G401 (cell line): ENCODE results near the gene UTP3. TPM values are rescaled to one million over a fixed set of nuclear protein-coding genes. Genes with fewer than 3 reads are reported as not detected.
"Not testable (repeated sequence)": the region's sequence is repeated elsewhere in the genome, so short reads cannot be mapped to it uniquely, and the experiment has no call there.

Source experiments
- DNase-seq: peaks from one replicate; pipeline ENCODE4 v3.0.0-alpha.2; 2015; ENCODE audit warnings: low spot score
- in situ Hi-C: cut with HindIII; loops from 2 replicates; pipeline ENCODE4 v1.10.0; 2016; ENCODE audit warnings: low sequenced_read_pairs, mixed read lengths
- total RNA-seq: library from RNA; depleted of rRNA; stranded (reverse); fragments of >200 nt; shearing (Covaris generic); gene quantifications from 2 replicates; pipeline ENCODE4 v1.2.3, GENCODE V29; 2014

Gene UTP3
- total RNA-seq, 1 experiment from 2014 or later: 16.3 TPM

DNA sequence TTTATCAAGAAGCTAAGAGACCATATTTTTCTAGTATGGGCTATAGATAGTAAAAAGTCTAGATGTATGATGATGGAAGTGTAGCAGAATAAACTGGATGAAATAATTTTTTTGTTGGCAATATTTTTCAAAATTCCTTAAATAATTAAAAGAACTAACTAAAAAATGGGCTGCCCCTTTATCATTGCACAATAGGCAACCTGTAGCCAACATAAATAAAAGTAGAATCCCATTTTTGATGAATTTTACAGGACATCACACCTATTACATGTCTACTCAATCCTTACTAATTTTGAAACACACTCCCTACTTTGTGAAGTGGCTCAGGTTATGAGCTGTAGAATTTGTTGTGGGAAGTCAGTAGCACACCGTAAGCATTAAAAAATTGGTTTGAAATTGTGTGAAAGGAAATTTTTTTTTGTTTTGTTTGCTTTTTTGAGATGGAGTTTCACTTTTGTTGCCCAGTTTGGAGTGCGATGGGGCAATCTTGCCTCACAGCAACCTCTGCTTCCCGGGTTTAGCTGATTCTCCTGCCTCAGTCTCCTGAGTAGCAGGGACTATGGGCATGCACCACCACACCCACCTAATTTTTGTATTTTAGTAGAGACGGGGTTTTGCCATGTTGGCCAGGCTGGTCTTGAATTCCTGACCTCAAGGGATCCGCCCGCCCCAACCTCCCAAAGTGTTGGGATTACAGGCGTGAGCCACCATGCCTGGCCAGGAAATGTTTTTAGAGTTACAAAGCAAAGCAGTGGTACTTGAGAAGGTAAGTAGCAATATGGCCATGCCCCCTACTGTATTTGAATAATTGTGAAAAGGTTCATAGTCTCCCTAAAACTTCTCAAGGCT, 24.5 kb downstream of the UTP3 start:
- in situ Hi-C loops: no loop called here
- DNase-seq: no peak

GRCh38 chr4:70713453-70714078, 25.2 kb downstream of the UTP3 start:
- in situ Hi-C loops: no loop called here
- no peak for DNase-seq

GRCh38 chr4:70714079-70714887, 26.0 kb downstream of the UTP3 start:
- in situ Hi-C loops: no loop called here
- no peak for DNase-seq

DNA sequence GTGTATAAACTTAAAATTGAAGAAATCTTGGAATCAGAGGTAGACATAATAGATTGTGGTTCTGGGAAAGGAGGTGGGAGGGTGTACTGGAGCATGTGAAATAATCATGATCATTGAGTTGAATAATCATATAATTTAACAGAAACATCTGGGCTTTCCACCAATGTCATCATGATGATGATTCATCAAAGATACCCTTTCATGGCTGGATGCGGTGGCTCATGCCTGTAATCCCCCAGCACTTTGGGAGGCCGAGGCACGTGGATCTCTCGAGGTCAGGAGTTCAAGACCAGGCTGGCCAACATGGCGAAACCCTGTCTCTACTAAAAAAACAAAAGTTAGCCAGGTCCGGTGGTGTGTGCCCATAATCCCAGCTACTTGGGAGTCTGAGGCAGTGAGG, 26.8 kb downstream of the UTP3 start:
- in situ Hi-C loops: no loop called here
- DNase-seq: no peak

GRCh38 chr4:70718811-70719604, 30.7 kb downstream of the UTP3 start:
- in situ Hi-C loops: no loop called here
- no peak for DNase-seq

GRCh38 chr4:70721747-70722146, 33.4 kb downstream of the UTP3 start, which contains the start of gene RUFY3:
TSS of gene RUFY3 (plus strand) at chr4:70721964. CDS start at chr4:70722574, 610 bp downstream.
- DNase-seq: peak; percentile 98
- in situ Hi-C loops: no loop called here

DNA sequence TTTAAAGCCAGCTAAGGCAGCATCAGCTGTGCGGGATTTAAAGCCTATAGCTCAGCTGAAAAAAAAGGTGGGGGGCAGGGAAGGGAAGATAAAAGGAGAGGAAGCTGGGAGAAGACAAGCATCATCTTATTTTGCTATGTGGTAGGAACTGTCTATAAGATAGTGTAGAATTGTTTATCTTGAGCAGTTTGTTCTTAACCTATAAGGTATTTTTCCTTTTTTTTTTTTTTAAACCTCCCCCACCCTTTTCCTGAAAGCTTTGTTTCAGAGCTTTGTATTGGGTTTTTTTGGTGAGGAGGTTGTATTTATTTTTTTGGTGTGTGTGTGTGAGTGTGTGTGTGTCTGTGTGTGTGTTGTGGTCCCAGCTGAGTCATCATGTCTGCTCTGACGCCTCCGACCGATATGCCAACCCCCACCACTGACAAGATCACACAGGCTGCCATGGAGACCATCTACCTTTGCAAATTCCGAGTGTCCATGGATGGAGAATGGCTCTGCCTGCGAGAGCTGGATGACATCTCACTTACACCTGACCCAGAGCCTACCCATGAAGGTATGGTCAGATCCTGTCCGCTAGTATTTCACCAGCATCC, 34.0 kb downstream of the UTP3 start:
- peak; percentile 72 for DNase-seq
- in situ Hi-C loops: no loop called here

- DNase-seq: no peak
- in situ Hi-C loops: no loop called here
Observed at GRCh38 chr4:70724463-70724862, 36.1 kb downstream of the UTP3 start.

DNA sequence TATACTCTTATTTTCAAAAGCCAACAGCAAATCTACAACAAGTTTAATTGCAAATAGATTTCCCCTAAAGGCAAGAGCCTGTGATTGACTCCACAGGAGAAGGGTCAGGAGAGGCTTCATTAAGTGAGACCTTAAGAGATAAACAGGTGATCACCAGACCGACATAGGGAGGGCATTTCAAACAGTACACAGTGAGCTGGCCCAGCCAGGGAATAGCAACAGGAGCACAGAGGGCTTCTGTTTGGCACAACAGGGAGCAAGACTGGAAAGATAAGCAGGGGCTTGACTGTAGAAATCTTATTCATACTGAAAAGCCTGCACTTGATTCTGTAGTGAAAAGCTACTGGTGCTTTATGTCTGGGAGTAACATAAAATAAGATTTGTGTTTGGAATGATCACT, 37.3 kb downstream of the UTP3 start:
- in situ Hi-C loops: no loop called here

GRCh38 chr4:70726515-70726914, 38.2 kb downstream of the UTP3 start:
- in situ Hi-C loops, DNase-seq: not testable (repeated sequence)

More for the DNA sequence above, 37.3 kb downstream of the UTP3 start:
- DNase-seq: no peak

DNA sequence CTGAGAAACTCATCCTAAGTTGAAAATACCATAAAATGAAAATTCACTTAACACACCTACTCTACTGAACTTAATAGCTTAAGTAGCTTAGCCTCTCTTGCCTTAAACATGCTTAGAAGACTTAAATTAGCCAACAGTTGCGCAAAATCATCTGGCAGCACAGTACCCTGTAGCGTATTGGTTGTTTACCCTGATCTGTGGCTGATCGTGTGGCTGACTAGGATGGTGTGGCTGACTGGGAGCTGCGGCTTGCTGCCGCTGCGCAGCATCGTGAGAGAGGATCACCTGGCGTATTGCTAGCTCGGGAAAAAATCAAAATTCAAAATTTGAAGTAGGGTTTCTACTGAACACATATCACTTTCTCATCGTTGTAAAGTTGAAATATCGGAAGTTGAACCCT, 39.8 kb downstream of the UTP3 start:
- in situ Hi-C loops: no loop called here
- DNase-seq: no peak

GRCh38 chr4:70732878-70733277, 44.5 kb downstream of the UTP3 start:
- in situ Hi-C loops, DNase-seq: not testable (repeated sequence)

DNA sequence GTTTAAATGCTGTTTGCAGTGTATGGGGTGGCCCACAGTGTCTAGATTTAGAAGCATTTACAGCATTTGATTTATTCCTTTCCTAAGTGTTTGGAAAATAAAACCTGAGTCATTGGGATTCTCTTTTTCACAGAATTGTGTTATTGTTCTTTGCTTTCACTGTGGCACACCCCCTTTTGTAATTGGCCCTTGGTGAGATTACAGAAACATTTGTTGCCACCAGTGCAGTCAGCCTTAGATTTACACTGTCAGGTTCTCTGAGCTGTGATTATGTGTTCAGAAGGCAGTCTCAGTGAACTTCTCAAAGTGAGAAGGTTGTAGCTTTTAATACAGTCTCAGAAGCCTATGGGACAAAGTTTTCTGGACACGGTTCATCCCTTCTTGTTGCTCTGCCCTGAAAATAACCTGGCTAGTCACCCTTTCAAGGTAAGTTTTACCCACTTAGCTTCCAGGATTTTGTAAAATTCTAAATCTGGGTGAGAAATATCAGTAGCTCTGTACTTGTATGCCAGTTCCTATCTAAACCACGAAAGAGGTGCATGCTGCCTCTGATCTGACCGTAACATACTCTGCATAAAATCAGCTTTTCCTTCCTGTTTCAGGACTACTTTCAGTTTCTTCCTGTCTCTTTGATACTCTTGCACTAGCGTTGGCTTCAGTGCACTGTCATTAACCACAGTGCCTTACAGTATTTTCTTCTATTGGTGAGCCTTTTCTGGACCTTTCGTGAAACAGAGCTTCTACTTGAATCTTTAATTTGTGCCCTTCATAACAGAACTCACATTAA, 46.0 kb downstream of the UTP3 start:
- in situ Hi-C loops: no loop called here
- DNase-seq: no peak

DNA sequence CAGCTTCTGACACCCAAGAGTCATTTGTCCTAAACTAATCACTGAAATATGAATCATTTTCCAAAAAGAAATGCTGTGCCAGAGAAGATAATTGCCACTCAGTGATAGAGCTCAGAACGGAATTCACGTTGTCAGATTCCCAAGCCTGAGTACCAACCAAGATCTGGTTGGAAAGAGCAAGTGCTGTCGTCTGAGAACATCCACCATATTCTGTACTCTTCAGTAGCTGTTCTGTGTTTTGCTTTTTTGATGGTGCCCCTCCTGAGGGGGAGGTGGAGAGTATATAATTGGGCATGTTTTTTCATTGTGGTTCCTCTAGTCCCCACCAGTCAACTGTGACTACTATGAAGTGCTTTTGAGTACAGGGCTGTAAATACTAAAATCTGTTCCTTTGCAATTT, 46.6 kb downstream of the UTP3 start:
- no peak for DNase-seq
- in situ Hi-C loops: no loop called here

DNA sequence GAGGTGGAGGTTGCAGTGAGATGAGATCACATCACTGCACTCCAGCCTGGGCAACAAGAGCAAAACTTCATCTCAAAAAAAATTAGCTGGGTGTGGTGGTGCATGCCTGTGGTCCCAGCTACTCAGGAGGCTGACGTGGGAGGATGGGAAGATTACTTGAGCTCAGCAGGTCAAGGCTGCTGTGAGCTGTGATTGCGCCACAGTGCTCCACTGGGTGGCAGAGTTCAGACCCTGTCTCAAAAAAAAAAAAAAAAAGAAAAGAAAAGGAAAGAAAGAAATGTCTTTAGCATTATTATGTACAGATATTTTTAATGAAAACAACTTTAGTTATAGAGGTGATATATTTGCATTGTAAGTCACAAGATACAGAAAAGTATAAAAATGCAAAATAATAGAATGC, 47.6 kb downstream of the UTP3 start:
- DNase-seq, in situ Hi-C loops: not testable (repeated sequence)

- in situ Hi-C loops: no loop called here
- no peak for DNase-seq
Observed at GRCh38 chr4:70737006-70737405, 48.7 kb downstream of the UTP3 start.

DNA sequence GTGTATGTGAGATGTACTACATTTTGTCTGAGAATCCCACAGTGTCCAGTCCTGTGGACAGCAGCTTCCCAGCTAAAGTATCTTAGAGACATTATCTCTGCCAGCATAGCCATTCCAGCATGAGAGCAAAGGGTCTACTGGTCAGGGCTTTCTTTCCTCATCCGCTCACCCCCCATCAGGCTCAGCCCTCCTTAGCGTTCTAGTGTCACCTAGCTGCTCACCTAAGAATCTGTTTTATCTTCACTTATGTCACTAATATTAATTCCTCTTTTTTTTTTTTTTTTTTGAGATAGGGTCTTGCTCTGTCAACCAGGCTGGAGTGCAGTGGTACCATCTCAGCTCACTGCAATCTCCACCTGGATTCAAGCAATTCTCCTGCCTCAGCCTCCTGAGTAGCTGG, 49.1 kb downstream of the UTP3 start:
- in situ Hi-C loops: no loop called here
- DNase-seq: no peak
